ENCODE measurements around the gene INPP4B.

DNA sequence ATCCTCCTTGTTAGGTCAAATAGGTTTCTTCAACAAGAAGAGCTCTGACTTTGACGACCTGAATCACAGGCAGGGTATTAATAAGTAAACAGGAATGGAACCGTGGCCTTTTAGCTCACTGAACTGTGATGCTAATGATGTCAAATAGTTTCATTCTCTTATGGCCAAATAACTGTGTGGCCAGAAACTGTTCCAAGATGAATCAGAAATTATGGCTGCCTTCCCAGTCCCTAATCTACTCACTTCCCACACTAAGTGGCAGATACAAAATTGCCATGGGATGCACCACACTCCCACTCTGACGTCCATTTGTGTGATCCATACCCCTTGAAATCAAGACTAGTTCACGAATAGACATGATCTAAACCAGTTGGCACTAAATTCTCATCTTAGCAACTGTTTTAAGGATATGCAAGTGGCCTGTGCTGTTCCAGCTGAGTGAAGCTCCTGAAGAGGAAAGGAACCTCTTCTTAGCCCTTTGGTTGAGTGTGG, 754.4 kb downstream of the INPP4B start:
- TF ChIP-seq, protein P1, sequence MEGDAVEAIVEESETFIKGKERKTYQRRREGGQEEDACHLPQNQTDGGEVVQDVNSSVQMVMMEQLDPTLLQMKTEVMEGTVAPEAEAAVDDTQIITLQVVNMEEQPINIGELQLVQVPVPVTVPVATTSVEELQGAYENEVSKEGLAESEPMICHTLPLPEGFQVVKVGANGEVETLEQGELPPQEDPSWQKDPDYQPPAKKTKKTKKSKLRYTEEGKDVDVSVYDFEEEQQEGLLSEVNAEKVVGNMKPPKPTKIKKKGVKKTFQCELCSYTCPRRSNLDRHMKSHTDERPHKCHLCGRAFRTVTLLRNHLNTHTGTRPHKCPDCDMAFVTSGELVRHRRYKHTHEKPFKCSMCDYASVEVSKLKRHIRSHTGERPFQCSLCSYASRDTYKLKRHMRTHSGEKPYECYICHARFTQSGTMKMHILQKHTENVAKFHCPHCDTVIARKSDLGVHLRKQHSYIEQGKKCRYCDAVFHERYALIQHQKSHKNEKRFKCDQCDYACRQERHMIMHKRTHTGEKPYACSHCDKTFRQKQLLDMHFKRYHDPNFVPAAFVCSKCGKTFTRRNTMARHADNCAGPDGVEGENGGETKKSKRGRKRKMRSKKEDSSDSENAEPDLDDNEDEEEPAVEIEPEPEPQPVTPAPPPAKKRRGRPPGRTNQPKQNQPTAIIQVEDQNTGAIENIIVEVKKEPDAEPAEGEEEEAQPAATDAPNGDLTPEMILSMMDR (IDR thresholded peaks at IDR 0.05; ENCODE audit: low read depth, low read length): no peak
- TF ChIP-seq EZH2phosphoT487 (IDR thresholded peaks at IDR 0.05; ENCODE audit: low read depth): no peak
